Measurements from ENCODE around the gene KCNQ1.

- TF ChIP-seq CTCF (IDR thresholded peaks at IDR 0.05) (no peak), POLR2A (IDR thresholded peaks at IDR 0.05) (no peak), EP300 (IDR thresholded peaks at IDR 0.05) (no peak)
Measured at GRCh38 chr11:2435288-2436012, 9.4 kb upstream of the KCNQ1 start.
